H9 (cell line): ENCODE results near the gene ZG16. TPM values are rescaled to one million over a fixed set of nuclear protein-coding genes. Genes with fewer than 3 reads are reported as not detected.
A peak's percentile ranks its signal among the peaks of the same experiment; 100 is the strongest.

Experiments used
- DNase-seq: peaks from one replicate; pipeline ENCODE4 v3.0.0-alpha.2; 2017
- H2AFZ ChIP-seq: one replicate; pipeline ENCODE4 v1.6.1; 2013; ENCODE audit warnings: mild to moderate bottlenecking, low read length, control low read depth, moderate library complexity
- H2AK5ac ChIP-seq: 2 replicates; pipeline ENCODE4 v1.6.1; 2013; ENCODE audit warnings: low read length, control low read depth, mixed read lengths; ENCODE audit not compliant: insufficient read length
- H2BK120ac ChIP-seq: one replicate; pipeline ENCODE4 v1.6.1; 2013; ENCODE audit warnings: low read depth, mild to moderate bottlenecking, low read length, control low read depth, inconsistent platforms; ENCODE audit not compliant: poor library complexity, severe bottlenecking
- H2BK12ac ChIP-seq: 2 replicates; pipeline ENCODE4 v1.6.1; 2013; ENCODE audit warnings: low read length, control low read depth, mixed read lengths, low read depth; ENCODE audit not compliant: insufficient read length
- H2BK15ac ChIP-seq: 2 replicates; pipeline ENCODE4 v1.6.1; 2013; ENCODE audit warnings: low read depth, low read length, control low read depth
- H2BK20ac ChIP-seq: one replicate; pipeline ENCODE4 v1.6.1; 2013; ENCODE audit warnings: low read depth, mild to moderate bottlenecking, low read length, control low read depth, inconsistent platforms; ENCODE audit not compliant: poor library complexity, severe bottlenecking
- H2BK5ac ChIP-seq: 2 replicates; pipeline ENCODE4 v1.6.1; 2013; ENCODE audit warnings: low read length, control low read depth, mixed read lengths; ENCODE audit not compliant: insufficient read length
- H3K14ac ChIP-seq: 2 replicates; pipeline ENCODE4 v1.6.1; 2013; ENCODE audit warnings: low read length, control low read depth; ENCODE audit not compliant: insufficient read depth
- H3K18ac ChIP-seq: 2 replicates; pipeline ENCODE4 v1.6.1; 2013; ENCODE audit warnings: low read depth, mild to moderate bottlenecking, mixed read lengths, low read length, control low read depth; ENCODE audit not compliant: insufficient read length
- H3K23ac ChIP-seq: 2 replicates; pipeline ENCODE4 v1.6.1; 2013; ENCODE audit warnings: low read length, control low read depth, mixed read lengths, low read depth; ENCODE audit not compliant: insufficient read length
- H3K23me2 ChIP-seq: 2 replicates; pipeline ENCODE4 v1.6.1; 2013; ENCODE audit warnings: low read depth, mild to moderate bottlenecking, mixed read lengths, low read length, control low read depth; ENCODE audit not compliant: insufficient read length, poor library complexity, severe bottlenecking
- H3K27ac ChIP-seq: 2 replicates; pipeline ENCODE4 v1.5.1; 2013; ENCODE audit warnings: low read length, control low read depth, mixed read lengths, low read depth; ENCODE audit not compliant: insufficient read length
- H3K27me3 ChIP-seq: 2 replicates; pipeline ENCODE4 v1.6.1; 2013; ENCODE audit warnings: low read length, control low read depth, inconsistent platforms; ENCODE audit not compliant: insufficient read depth
- H3K4ac ChIP-seq: 2 replicates; pipeline ENCODE4 v1.6.1; 2013; ENCODE audit warnings: low read depth, mild to moderate bottlenecking, control low read depth, inconsistent platforms, low read length, moderate library complexity
- H3K4me1 ChIP-seq: 2 replicates; pipeline ENCODE4 v1.6.1; 2013; ENCODE audit warnings: low read length, control low read depth, inconsistent platforms; ENCODE audit not compliant: insufficient read depth
- H3K4me2 ChIP-seq: 2 replicates; pipeline ENCODE4 v1.6.1; 2013; ENCODE audit warnings: low read length, control low read depth, mixed read lengths; ENCODE audit not compliant: insufficient read length, insufficient read depth
- H3K56ac ChIP-seq: 2 replicates; pipeline ENCODE4 v1.6.1; 2013; ENCODE audit warnings: low read depth, mild to moderate bottlenecking, mixed read lengths, low read length, control low read depth; ENCODE audit not compliant: insufficient read length
- H3K79me1 ChIP-seq: 2 replicates; pipeline ENCODE4 v1.6.1; 2013; ENCODE audit warnings: low read depth, mild to moderate bottlenecking, moderate library complexity, low read length, control low read depth, inconsistent platforms; ENCODE audit not compliant: insufficient read depth, poor library complexity, severe bottlenecking
- H3K79me2 ChIP-seq: 2 replicates; pipeline ENCODE4 v1.6.1; 2013; ENCODE audit warnings: low read length, control low read depth, inconsistent platforms; ENCODE audit not compliant: insufficient read depth
- H3K9ac ChIP-seq: 2 replicates; pipeline ENCODE4 v1.6.1; 2013; ENCODE audit warnings: low read length, control low read depth, mixed read lengths; ENCODE audit not compliant: insufficient read length; ENCODE audit errors: extremely low read depth
- H3K9me3 ChIP-seq: one replicate; pipeline ENCODE4 v1.6.1; 2013; ENCODE audit warnings: low read depth, low read length, inconsistent platforms; ENCODE audit not compliant: control insufficient read depth
- H3T11ph ChIP-seq: one replicate; pipeline ENCODE4 v1.6.1; 2013; ENCODE audit warnings: mild to moderate bottlenecking, low read length, control low read depth, inconsistent platforms
- H4K20me1 ChIP-seq: one replicate; pipeline ENCODE4 v1.6.1; 2013; ENCODE audit not compliant: control insufficient read depth, insufficient read length, insufficient read depth
- H4K5ac ChIP-seq: 2 replicates; pipeline ENCODE4 v1.6.1; 2013; ENCODE audit warnings: low read depth, mild to moderate bottlenecking, mixed read lengths, low read length, control low read depth; ENCODE audit not compliant: insufficient read length
- H4K8ac ChIP-seq: replicated peaks from 2 replicates; pipeline ENCODE4 v1.6.1; 2013; ENCODE audit warnings: low read length, control low read depth, mixed read lengths, low read depth; ENCODE audit not compliant: insufficient read length
- H4K91ac ChIP-seq: 2 replicates; pipeline ENCODE4 v1.6.1; 2013; ENCODE audit warnings: low read depth, mild to moderate bottlenecking, moderate library complexity, mixed read lengths, low read length, control low read depth; ENCODE audit not compliant: insufficient read length
- H3K27ac Mint-ChIP-seq, 3 experiments: 2 replicates in 2 of 3; 3 replicates in 1 of 3; pipeline ENCODE4 v1.8.0; 2020 to 2021; ENCODE audit warnings: mixed read lengths in 3 of 3, mild to moderate bottlenecking in 1 of 3, moderate library complexity in 1 of 3
- H3K27me3 Mint-ChIP-seq: 2 replicates; pipeline ENCODE4 v1.8.0; 2021; ENCODE audit warnings: low read depth, mild to moderate bottlenecking, moderate library complexity, mixed read lengths
- H3K36me3 Mint-ChIP-seq, 3 experiments: 2 replicates in 2 of 3; 3 replicates in 1 of 3; pipeline ENCODE4 v1.8.0; 2020 to 2021; ENCODE audit warnings: low read depth in 3 of 3, mixed read lengths in 3 of 3; ENCODE audit not compliant: insufficient read depth in 1 of 3
- H3K4me1 Mint-ChIP-seq, 2 experiments: 2 replicates each; pipeline ENCODE4 v1.8.0; 2020; ENCODE audit warnings: mixed read lengths in 2 of 2
- H3K4me3 Mint-ChIP-seq, 2 experiments: 2 replicates in 1 of 2; 3 replicates in 1 of 2; pipeline ENCODE4 v1.8.0; 2020 to 2021; ENCODE audit warnings: mild to moderate bottlenecking in 2 of 2, mixed read lengths in 2 of 2, moderate library complexity in 1 of 2
- H3K9me3 Mint-ChIP-seq, 2 experiments: 2 replicates in 1 of 2; 3 replicates in 1 of 2; pipeline ENCODE4 v1.8.0; 2020; ENCODE audit warnings: mild to moderate bottlenecking in 2 of 2, mixed read lengths in 2 of 2, moderate library complexity in 1 of 2
- CTCF ChIP-seq: fragments of 200-600 bp; sonication (generic); conservative IDR thresholded peaks from 3 replicates; pipeline ENCODE4 v1.8.0; 2021; ENCODE audit warnings: antibody characterized with exemption, mild to moderate bottlenecking
- WGBS: extraction: QIAGEN DNeasy Blood & Tissue Kit; methylation state at CpG from one replicate; pipeline ENCODE4 v1.1.7; 2013; ENCODE audit warnings: missing lambda C conversion rate, low lambda C conversion rate, mixed read lengths; ENCODE audit not compliant: insufficient read length; ENCODE audit errors: extremely low coverage; 5-methylcytosine and 5-hydroxymethylcytosine counted together
- total RNA-seq: library from RNA; stranded (reverse); gene quantifications from 2 replicates; pipeline ENCODE4 v1.2.1, GENCODE V29; 2021

ZG16 gene
- total RNA-seq, 1 experiment from 2014 or later: not detected

GRCh38 chr16:29815032-29815721, 37.1 kb downstream of the ZG16 start:
- Mint-ChIP-seq H3K4me3 (peak overlapping the region; percentile 93 to 96), H3K27me3 (no peaks in the 10 kb centered on the region; the same call in none of the 2 replicates), H3K9me3 (no peaks in the 10 kb centered on the region; a peak in 1 of 5 replicates), H3K27ac (peak overlapping the region; percentile 76 to 97 (median 89)), H3K4me1 (peaks cover 58 to 68% of the 10 kb centered on the region in 2 experiments), H3K36me3 (peaks cover 22 to 35% (median 28%) of the 10 kb centered on the region in 3 experiments)
- Histone ChIP-seq H4K91ac (no peak overlapping the region), H2BK5ac (no peak overlapping the region), H4K5ac (no peak overlapping the region), H4K8ac (no peak overlapping the region), H3K23ac (no peak overlapping the region), H4K20me1 (no peaks in the 10 kb centered on the region), H3K27me3 (no peaks in the 10 kb centered on the region), H3K27ac (no peak overlapping the region), H3K56ac (no peak overlapping the region), H3K4me2 (peak overlapping the region; percentile 59), H3T11ph (no peak overlapping the region), H3K79me2 (no peaks in the 10 kb centered on the region; the same call in 1 of the 2 replicates), H3K9me3 (no peaks in the 10 kb centered on the region), H3K14ac (no peak overlapping the region), H3K79me1 (no peaks in the 10 kb centered on the region), H2AFZ (no peak overlapping the region), H3K9ac (peak overlapping the region; percentile 25), H2BK12ac (no peak overlapping the region), H2AK5ac (no peak overlapping the region), H2BK15ac (no peak overlapping the region), H3K18ac (no peak overlapping the region), H2BK120ac (no peak overlapping the region), H3K23me2 (peaks cover 35% of the 10 kb centered on the region), H2BK20ac (no peak overlapping the region), H3K4me1 (peaks cover 6% of the 10 kb centered on the region; the same call in 1 of the 2 replicates), H3K4ac (no peak overlapping the region)
- no CpG with 5 or more reads among the region's 39 CpGs for WGBS
- TF ChIP-seq CTCF: no peak
- DNase-seq: no peak
